SH-SY5Y (cell line): ENCODE data around the gene TRIM59.

Experiments used
- GATA2 ChIP-seq: IDR thresholded peaks from 2 replicates; pipeline ENCODE4 v1.6.1; 2011; ENCODE audit warnings: mild to moderate bottlenecking, low read depth, low read length
- GATA3 ChIP-seq: IDR thresholded peaks from 2 replicates; pipeline ENCODE4 v1.6.1; 2011; ENCODE audit warnings: low read depth, mild to moderate bottlenecking, low read length, moderate library complexity

- TF ChIP-seq GATA2 (no peak), GATA3 (no peak)
Observed at GRCh38 chr3:160417311-160417710, 32.3 kb downstream of the TRIM59 start.
